OCI-LY7 (cell line): ENCODE measurements around the gene MAPK8IP3. TPM values are rescaled to one million over a fixed set of nuclear protein-coding genes. Genes with fewer than 3 reads are reported as not detected.
A peak's percentile ranks its signal among the peaks of the same experiment; 100 is the strongest.

ENCODE experiments used
- BruUV-seq: library from RNA; stranded (reverse); fragments of 400-500 nt; replicated peaks from 2 replicates; lab custom pipeline; 2021; lab: Mats Ljungman, UMichigan
- CTCF ChIA-PET: fragments of 300-600 bp; sonication (Branson Sonifier 250); formaldehyde crosslinking; loops from one replicate; lab custom pipeline; 2022; ENCODE audit warnings: antibody characterized with exemption; ENCODE audit not compliant: unreplicated experiment; lab: Charles Lee
- POLR2A ChIA-PET: fragments of 300-600 bp; sonication (Branson Sonifier 250); formaldehyde crosslinking; loops from one replicate; lab custom pipeline; 2022; ENCODE audit warnings: antibody characterized with exemption; lab: Charles Lee
- DNase-seq: peaks from one replicate; pipeline ENCODE4 v3.0.0-alpha.2; 2015; ENCODE audit warnings: low spot score
- H2AFZ ChIP-seq: fragments of 200-600 bp; sonication (generic), shearing (Covaris generic); 2 replicates; pipeline ENCODE4 v1.6.1; 2014; ENCODE audit warnings: mild to moderate bottlenecking, antibody characterized with exemption, low read length, moderate library complexity
- H3K27ac ChIP-seq: fragments of 200-600 bp; sonication (generic); 2 replicates; pipeline ENCODE4 v1.5.1; 2014; ENCODE audit warnings: mixed run types, low read depth, mild to moderate bottlenecking, moderate library complexity, low read length, inconsistent platforms; ENCODE audit not compliant: poor library complexity, severe bottlenecking
- H3K36me3 ChIP-seq: fragments of 200-600 bp; sonication (generic); 2 replicates; pipeline ENCODE4 v1.6.1; 2014; ENCODE audit warnings: mild to moderate bottlenecking, antibody characterized with exemption, low read length, moderate library complexity, mixed read lengths; ENCODE audit not compliant: insufficient read depth
- H3K4me1 ChIP-seq: fragments of 200-600 bp; sonication (generic); 2 replicates; pipeline ENCODE4 v1.5.1; 2014; ENCODE audit warnings: mild to moderate bottlenecking, low read length; ENCODE audit not compliant: insufficient read depth, poor library complexity, severe bottlenecking
- H3K4me2 ChIP-seq: fragments of 200-600 bp; sonication (generic); 2 replicates; pipeline ENCODE4 v1.6.1; 2014; ENCODE audit warnings: mild to moderate bottlenecking, low read length
- H3K4me3 ChIP-seq: fragments of 200-600 bp; sonication (generic); 2 replicates; pipeline ENCODE4 v1.5.1; 2014; ENCODE audit warnings: mild to moderate bottlenecking, low read depth, low read length; ENCODE audit not compliant: poor library complexity, severe bottlenecking
- H3K79me2 ChIP-seq: fragments of 200-600 bp; sonication (generic); 2 replicates; pipeline ENCODE4 v1.6.1; 2016; ENCODE audit warnings: low read depth, mild to moderate bottlenecking, low read length, moderate library complexity, mixed read lengths; ENCODE audit not compliant: insufficient read depth
- H3K9me2 ChIP-seq: fragments of 200-600 bp; sonication (generic); 2 replicates; pipeline ENCODE4 v1.6.1; 2016; ENCODE audit warnings: mild to moderate bottlenecking, low read length, mixed read lengths; ENCODE audit not compliant: insufficient read depth
- H3K9me3 ChIP-seq: fragments of 200-600 bp; sonication (generic); 2 replicates; pipeline ENCODE4 v1.6.1; 2014; ENCODE audit warnings: mild to moderate bottlenecking, mixed run types, low read length, mixed read lengths
- H4K20me1 ChIP-seq: fragments of 200-600 bp; sonication (generic); 2 replicates; pipeline ENCODE4 v1.6.1; 2014; ENCODE audit warnings: mild to moderate bottlenecking, antibody characterized with exemption, low read length, moderate library complexity, mixed read lengths; ENCODE audit not compliant: insufficient read depth
- CTCF ChIP-seq: fragments of 200-600 bp; sonication (generic); conservative IDR thresholded peaks from 2 replicates; pipeline ENCODE4 v1.5.1; 2014; ENCODE audit warnings: mild to moderate bottlenecking, antibody characterized with exemption, low read length, moderate library complexity, mixed read lengths
- EZH2phosphoT487 ChIP-seq: fragments of 200-600 bp; sonication (generic); IDR thresholded peaks from 2 replicates; pipeline ENCODE4 v1.6.1; 2018; ENCODE audit warnings: low read depth, borderline replicate concordance, mild to moderate bottlenecking, mixed run types, antibody characterized with exemption, low read length, moderate library complexity, mixed read lengths
- intact Hi-C: fragments of 100-400 bp; cut with micrococcal nuclease; formaldehyde crosslinking; loops from one replicate; pipeline ENCODE4 v1.10.0; 2022; ENCODE audit not compliant: unreplicated experiment
- total RNA-seq, 2 experiments: library from RNA; depleted of rRNA in 1 of 2; stranded (reverse); fragments of >200 nt in 1 of 2; shearing (Covaris generic) in 1 of 2; gene quantifications; 2 replicates each; pipeline ENCODE4 v1.2.3, GENCODE V29; 2014 to 2022

MAPK8IP3 gene
- total RNA-seq, 2 experiments from 2014 or later = 114 to 130 TPM

GRCh38 chr16:1781254-1781653, 75.3 kb downstream of the MAPK8IP3 start:
- Histone ChIP-seq H3K9me3 (no peaks in the 10 kb centered on the region), H2AFZ (no peak overlapping the region), H3K4me2 (peak overlapping the region; percentile 82), H3K4me3 (peak overlapping the region; percentile 89), H3K4me1 (peaks cover 13% of the 10 kb centered on the region), H4K20me1 (no peaks in the 10 kb centered on the region; the same call in 1 of the 2 replicates), H3K27ac (no peak overlapping the region), H3K36me3 (peaks cover 47% of the 10 kb centered on the region), H3K79me2 (peaks cover 22% of the 10 kb centered on the region), H3K9me2 (no peaks in the 10 kb centered on the region)
- BruUV-seq = no TSS peak
- DNase-seq = no peak
- POLR2A ChIA-PET = no interaction called here
- TF ChIP-seq CTCF = no peak
- no peak for TF ChIP-seq EZH2phosphoT487
- CTCF ChIA-PET = no interaction called here
- intact Hi-C loops = loop anchor here (5.0 kb wide), 2 partner anchors 46 to 161 kb away; partner anchors contain the start of genes FAHD1, HAGH and MSRB1

GRCh38 chr16:1781758-1782407, 75.9 kb downstream of the MAPK8IP3 start:
- ChIA-PET CTCF (no interaction called here), POLR2A (interaction anchor here (1.1 to 1.3 kb wide), 4 partner anchors 9 to 171 kb away, joined by 3 to 9 read pairs (median 6); partner anchors contain the start of genes EME2, IFT140, MRPS34 and MSRB1)
- TF ChIP-seq CTCF (no peak), EZH2phosphoT487 (no peak)
- H3K9me2 ChIP-seq = no peaks in the 10 kb centered on the region
- H3K79me2 ChIP-seq = peaks cover 22% of the 10 kb centered on the region
- BruUV-seq = no TSS peak
- H3K4me3 ChIP-seq = peak overlapping the region; percentile 89
- H3K9me3 ChIP-seq = no peaks in the 10 kb centered on the region
- peaks cover 45% of the 10 kb centered on the region for H3K36me3 ChIP-seq
- H3K4me1 ChIP-seq = peaks cover 13% of the 10 kb centered on the region
- H3K27ac ChIP-seq = peak overlapping the region; percentile 44
- intact Hi-C loops = loop anchor here (1.0 to 5.0 kb wide), 3 partner anchors 9 to 160 kb away; partner anchors contain the start of genes FAHD1, HAGH, MRPS34 and MSRB1
- peak; percentile 36 for DNase-seq
- H2AFZ ChIP-seq = peak overlapping the region; percentile 26; the same call in 1 of the 2 replicates
- peak overlapping the region; percentile 82 for H3K4me2 ChIP-seq
- no peaks in the 10 kb centered on the region; the same call in 1 of the 2 replicates for H4K20me1 ChIP-seq
